GM21528 (cell line): ENCODE results near the gene ZBTB42.
"Not testable (repeated sequence)": the region's sequence is repeated elsewhere in the genome, so short reads cannot be mapped to it uniquely, and the experiment has no call there.

Source experiments
- ATAC-seq: cut with Tn5 transposase; IDR thresholded peaks from one replicate; pipeline ENCODE4 v1.9.1; 2021; ENCODE audit warnings: mild to moderate bottlenecking, moderate library complexity; ENCODE audit not compliant: unreplicated experiment, low FRiP score

The ZBTB42 gene

GRCh38 chr14:104805941-104806624, 5.2 kb downstream of the ZBTB42 start:
- no peak for ATAC-seq

- no peak for ATAC-seq
These were observed 5.9 kb downstream of the ZBTB42 start for GRCh38 chr14:104806625-104807465.

- ATAC-seq = no peak
These were observed 7.6 kb downstream of the ZBTB42 start for GRCh38 chr14:104808456-104808855.

GRCh38 chr14:104810316-104810715, 9.4 kb downstream of the ZBTB42 start:
- no peak for ATAC-seq

GRCh38 chr14:104813286-104813685, 12.4 kb downstream of the ZBTB42 start:
- no peak for ATAC-seq

- not testable (repeated sequence) for ATAC-seq
These were observed 13.8 kb downstream of the ZBTB42 start for GRCh38 chr14:104814701-104815100.

GRCh38 chr14:104816616-104816884, 15.6 kb downstream of the ZBTB42 start:
- ATAC-seq = no peak

- ATAC-seq = no peak
These were observed 17.2 kb downstream of the ZBTB42 start for GRCh38 chr14:104817930-104818713.

GRCh38 chr14:104818714-104819161, 17.8 kb downstream of the ZBTB42 start:
- no peak for ATAC-seq

GRCh38 chr14:104819361-104819781, 18.5 kb downstream of the ZBTB42 start:
- ATAC-seq = no peak

GRCh38 chr14:104820669-104821228, 19.8 kb downstream of the ZBTB42 start:
- no peak for ATAC-seq

- ATAC-seq = no peak
These were observed 20.5 kb downstream of the ZBTB42 start for GRCh38 chr14:104821229-104821945.

- ATAC-seq = no peak
These were observed 21.2 kb downstream of the ZBTB42 start for GRCh38 chr14:104821971-104822608.

- ATAC-seq = no peak
These were observed 22.1 kb downstream of the ZBTB42 start for GRCh38 chr14:104822821-104823615.

- ATAC-seq = no peak
These were observed 23.6 kb downstream of the ZBTB42 start for GRCh38 chr14:104824353-104824997.

- ATAC-seq = peak; percentile 65
These were observed 25.4 kb downstream of the ZBTB42 start for GRCh38 chr14:104826189-104826860.

GRCh38 chr14:104826861-104827176, 25.9 kb downstream of the ZBTB42 start:
- no peak for ATAC-seq
